Naive thymus-derived CD4-positive, alpha-beta T cell (primary cell): Measurements from ENCODE around the gene VSIG10. TPM values are rescaled to one million over a fixed set of nuclear protein-coding genes. Genes with fewer than 3 reads are reported as not detected.
"Not testable (repeated sequence)": the region's sequence is repeated elsewhere in the genome, so short reads cannot be mapped to it uniquely, and the experiment has no call there.

Experiments
- ATAC-seq: fragments of 150-1000 bp; cut with Tn5 transposase; 2 replicates; pipeline ENCODE4 v1.10.0; 2021; ENCODE audit warnings: mild to moderate bottlenecking, moderate library complexity
- CTCF ChIA-PET: fragments of 350-600 bp; sonication (Branson Sonifier 250); formaldehyde crosslinking; loops from one replicate; lab custom pipeline; 2021; ENCODE audit warnings: antibody characterized with exemption; lab: Charles Lee
- POLR2A ChIA-PET: fragments of 350-600 bp; sonication (Branson Sonifier 250); formaldehyde crosslinking; loops from one replicate; lab custom pipeline; 2021; ENCODE audit warnings: antibody characterized with exemption, inconsistent platforms; lab: Charles Lee
- DNase-seq, 9 donors: peaks; one replicate each; pipeline versions ENCODE4 v3.0.0 to v3.0.0-alpha.2; 2020 to 2022; ENCODE audit warnings: mixed read lengths in 1 of 9
- H3K27ac ChIP-seq: one replicate; pipeline ENCODE4 v1.7.0; 2013; ENCODE audit warnings: mild to moderate bottlenecking, low read depth, low read length, moderate library complexity
- H3K27me3 ChIP-seq, 2 donors: one replicate each; pipeline ENCODE4 v1.7.0; 2013; ENCODE audit warnings: low read length in 2 of 2, mild to moderate bottlenecking in 2 of 2, moderate library complexity in 2 of 2; ENCODE audit not compliant: control insufficient read depth in 2 of 2, insufficient read depth in 2 of 2
- H3K36me3 ChIP-seq, 3 experiments: 1 replicate in 2 of 3; 2 replicates in 1 of 3; pipeline ENCODE4 v1.7.0; 2013; ENCODE audit warnings: low read length in 3 of 3, mild to moderate bottlenecking in 3 of 3, moderate library complexity in 1 of 3; ENCODE audit not compliant: insufficient read depth in 3 of 3, control insufficient read depth in 2 of 3
- H3K4me1 ChIP-seq, 2 donors: one replicate each; pipeline ENCODE4 v1.7.0; 2013; ENCODE audit warnings: low read length in 2 of 2, mild to moderate bottlenecking in 2 of 2, moderate library complexity in 1 of 2; ENCODE audit not compliant: control insufficient read depth in 2 of 2, insufficient read depth in 2 of 2
- H3K4me3 ChIP-seq: 2 replicates; pipeline ENCODE4 v1.7.0; 2013; ENCODE audit warnings: mild to moderate bottlenecking, low read length
- H3K9me3 ChIP-seq, 3 experiments: 1 replicate in 2 of 3; 2 replicates in 1 of 3; pipeline ENCODE4 v1.7.0; 2013; ENCODE audit warnings: low read length in 3 of 3; ENCODE audit not compliant: control insufficient read depth in 2 of 3
- H3K27ac Mint-ChIP-seq, 9 donors: one replicate each; pipeline ENCODE4 v1.8.0; 2020 to 2022; ENCODE audit warnings: mixed read lengths in 9 of 9, mild to moderate bottlenecking in 8 of 9, moderate library complexity in 5 of 9, inconsistent platforms in 2 of 9
- H3K27me3 Mint-ChIP-seq, 5 donors: one replicate each; pipeline ENCODE4 v1.8.0; 2021 to 2022; ENCODE audit warnings: mixed read lengths in 5 of 5, mild to moderate bottlenecking in 1 of 5
- H3K36me3 Mint-ChIP-seq, 5 donors: one replicate each; pipeline ENCODE4 v1.8.0; 2020 to 2022; ENCODE audit warnings: mixed read lengths in 5 of 5, mild to moderate bottlenecking in 3 of 5, inconsistent platforms in 1 of 5
- H3K4me1 Mint-ChIP-seq, 7 donors: one replicate each; pipeline ENCODE4 v1.8.0; 2020 to 2022; ENCODE audit warnings: mixed read lengths in 7 of 7, mild to moderate bottlenecking in 3 of 7, inconsistent platforms in 1 of 7
- H3K4me3 Mint-ChIP-seq, 10 donors: one replicate each; pipeline ENCODE4 v1.8.0; 2020 to 2022; ENCODE audit warnings: mild to moderate bottlenecking in 10 of 10, mixed read lengths in 10 of 10, moderate library complexity in 6 of 10, inconsistent platforms in 2 of 10
- H3K9me3 Mint-ChIP-seq, 11 donors: one replicate each; pipeline ENCODE4 v1.8.0; 2020 to 2022; ENCODE audit warnings: mixed read lengths in 11 of 11, mild to moderate bottlenecking in 4 of 11, inconsistent platforms in 1 of 11, moderate library complexity in 1 of 11
- intact Hi-C, 2 donors: fragments of 100-400 bp; cut with micrococcal nuclease; formaldehyde crosslinking; loops; one replicate each; pipeline ENCODE4 v1.15.1; 2023
- polyA plus RNA-seq, 2 donors: library from polyadenylated mRNA; unstranded; fragments of 300-500 nt; fragmentation: Illumina TruSeq; gene quantifications; one replicate each; pipeline ENCODE4 v1.2.3, GENCODE V29; 2021
- total RNA-seq, 6 experiments: library from RNA in 5 of 6; stranded (reverse) in 5 of 6; gene quantifications; 1 replicate in 5 of 6; 2 replicates in 1 of 6; pipeline ENCODE4 v1.2.3 and lab custom pipeline; 2021 to 2026

The VSIG10 gene
- total and polyA plus RNA-seq, 7 experiments from 2014 or later, result 1.5 to 8.5 (median 5.3) TPM

DNA sequence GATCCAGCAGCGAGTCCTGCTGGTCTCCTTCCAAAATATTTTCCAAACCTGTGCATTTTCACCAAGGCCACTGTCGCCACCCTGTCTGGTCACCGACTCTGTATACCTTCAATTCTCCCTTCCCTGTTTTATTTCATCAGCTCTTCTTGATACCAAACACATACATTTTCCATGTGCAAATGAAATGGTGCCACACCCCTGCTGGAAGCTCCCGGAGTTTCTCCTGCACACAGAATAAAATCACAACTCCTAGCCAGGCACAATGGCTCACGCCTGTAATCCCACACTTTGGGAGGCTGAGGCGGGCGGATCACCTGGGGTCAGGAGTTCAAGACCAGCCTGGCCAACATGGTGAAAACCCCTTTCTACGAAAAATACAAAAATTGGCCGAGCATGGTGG lies 14.0 kb downstream of the VSIG10 start:
- Histone ChIP-seq H3K36me3 (no peaks in the 10 kb centered on the region), H3K27me3 (no peaks in the 10 kb centered on the region), H3K4me1 (no peaks in the 10 kb centered on the region), H3K9me3 (no peaks in the 10 kb centered on the region), H3K4me3 (no peak overlapping the region), H3K27ac (no peak overlapping the region)
- Mint-ChIP-seq H3K4me1 (no peaks in the 10 kb centered on the region), H3K36me3 (no peaks in the 10 kb centered on the region), H3K27ac (no peak overlapping the region), H3K27me3 (no peaks in the 10 kb centered on the region), H3K9me3 (no peaks in the 10 kb centered on the region), H3K4me3 (no peak overlapping the region)
- intact Hi-C loops, result no loop called here
- CTCF ChIA-PET, result no interaction called here
- no peak for ATAC-seq
- POLR2A ChIA-PET, result no interaction called here
- no peak for DNase-seq

- no peak for ATAC-seq
- DNase-seq, result no peak
- Histone ChIP-seq H3K4me3 (no peak overlapping the region), H3K36me3 (no peaks in the 10 kb centered on the region), H3K27me3 (no peaks in the 10 kb centered on the region), H3K4me1 (no peaks in the 10 kb centered on the region), H3K9me3 (no peaks in the 10 kb centered on the region), H3K27ac (no peak overlapping the region)
- POLR2A ChIA-PET, result no interaction called here
- CTCF ChIA-PET, result no interaction called here
- H3K4me1 Mint-ChIP-seq, result peaks cover 0 to 1% (median 0%) of the 10 kb centered on the region in 7 donors
- intact Hi-C loops, result no loop called here
- H3K4me3 Mint-ChIP-seq, result no peak overlapping the region
- H3K9me3 Mint-ChIP-seq, result peaks cover 0 to 4% (median 0%) of the 10 kb centered on the region in 11 donors
- H3K36me3 Mint-ChIP-seq, result peaks cover 0 to 2% (median 0%) of the 10 kb centered on the region in 5 donors
- H3K27me3 Mint-ChIP-seq, result no peaks in the 10 kb centered on the region
- no peak overlapping the region for H3K27ac Mint-ChIP-seq
Observed at GRCh38 chr12:118082161-118082560, 21.6 kb downstream of the VSIG10 start.

DNA sequence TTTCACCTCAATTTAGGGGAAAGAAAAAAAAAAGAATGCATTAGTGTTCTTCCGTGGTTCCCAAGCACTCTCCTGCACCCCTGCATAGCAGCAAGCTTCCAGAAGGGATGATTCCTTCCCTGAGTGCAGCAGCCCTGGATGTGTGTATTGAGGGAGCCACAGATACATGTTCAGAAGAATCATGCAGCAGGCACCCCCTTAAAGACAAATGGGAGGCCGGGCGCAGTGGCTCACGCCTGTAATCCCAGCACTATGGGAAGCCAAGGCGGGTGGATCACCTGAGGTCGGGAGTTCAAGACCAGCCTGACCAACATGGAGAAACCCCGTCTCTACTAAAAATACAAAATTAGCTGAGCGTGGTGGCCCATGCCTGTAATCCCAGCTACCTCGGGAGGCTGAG lies 22.3 kb downstream of the VSIG10 start:
- ATAC-seq, H3K4me1 ChIP-seq, DNase-seq, CTCF ChIA-PET, POLR2A ChIA-PET, H3K27ac Mint-ChIP-seq, H3K27ac ChIP-seq, H3K9me3 Mint-ChIP-seq, H3K27me3 Mint-ChIP-seq, H3K9me3 ChIP-seq, H3K27me3 ChIP-seq, H3K36me3 ChIP-seq, H3K36me3 Mint-ChIP-seq, H3K4me1 Mint-ChIP-seq, H3K4me3 Mint-ChIP-seq, intact Hi-C loops, H3K4me3 ChIP-seq: not testable (repeated sequence)

DNA sequence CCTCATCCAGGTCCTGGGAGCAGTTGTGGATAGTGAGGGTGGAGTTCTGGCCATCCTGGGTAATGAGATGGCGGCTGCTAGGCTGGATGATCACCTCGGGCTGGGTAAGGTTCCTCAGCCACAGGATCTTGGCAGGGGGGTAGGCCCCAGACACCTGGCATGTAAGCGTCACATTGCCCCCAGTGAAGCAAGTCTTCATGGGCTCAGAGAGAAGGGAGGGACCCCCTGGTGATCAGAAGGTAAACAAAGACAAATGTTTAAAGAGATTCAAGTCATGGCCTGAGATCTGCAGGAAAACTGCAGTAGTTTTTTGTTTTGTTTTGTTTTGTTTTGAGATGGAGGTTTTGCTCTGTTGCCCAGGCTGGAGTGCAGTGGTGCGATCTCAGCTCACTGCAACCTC lies 30.0 kb downstream of the VSIG10 start:
- Histone ChIP-seq H3K4me3 (no peak overlapping the region), H3K27me3 (no peaks in the 10 kb centered on the region), H3K36me3 (no peaks in the 10 kb centered on the region), H3K4me1 (no peaks in the 10 kb centered on the region), H3K27ac (no peak overlapping the region), H3K9me3 (no peaks in the 10 kb centered on the region)
- CTCF ChIA-PET, result no interaction called here
- Mint-ChIP-seq H3K27me3 (no peaks in the 10 kb centered on the region), H3K36me3 (peaks cover 0 to 6% (median 0%) of the 10 kb centered on the region in 5 donors), H3K9me3 (peaks cover 0 to 5% (median 0%) of the 10 kb centered on the region in 11 donors), H3K4me3 (no peak overlapping the region), H3K27ac (no peak overlapping the region), H3K4me1 (peaks cover 0 to 1% (median 0%) of the 10 kb centered on the region in 7 donors)
- intact Hi-C loops, result no loop called here
- POLR2A ChIA-PET, result no interaction called here
- ATAC-seq (no peak), DNase-seq (no peak)

DNA sequence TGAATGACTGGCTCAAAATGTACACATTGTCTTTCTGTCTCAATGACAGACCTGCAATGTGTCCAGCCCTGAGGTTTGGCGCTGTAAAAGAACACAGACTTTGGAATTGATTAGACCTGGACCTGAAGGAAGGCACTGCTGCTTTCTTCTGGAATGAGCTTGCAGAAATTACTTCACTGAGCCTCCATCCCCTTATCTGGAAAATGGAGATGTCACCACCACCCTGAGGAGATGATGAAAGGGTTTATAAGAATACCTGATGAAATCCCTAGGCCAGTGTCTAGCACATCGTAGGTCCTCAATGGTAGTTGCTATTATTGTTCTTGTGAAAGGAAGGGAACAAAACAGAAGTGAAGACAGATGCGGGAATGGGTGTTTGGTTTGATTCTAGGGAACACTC lies 33.2 kb downstream of the VSIG10 start:
- intact Hi-C loops, result no loop called here
- ChIA-PET CTCF (no interaction called here), POLR2A (no interaction called here)
- peaks cover 3 to 28% (median 10%) of the 10 kb centered on the region in 7 donors for H3K4me1 Mint-ChIP-seq
- peak overlapping the region in 1 of 9 donors; percentile 33 for H3K27ac Mint-ChIP-seq
- no peaks in the 10 kb centered on the region for H3K9me3 ChIP-seq
- H3K27me3 ChIP-seq, result no peaks in the 10 kb centered on the region
- H3K27ac ChIP-seq, result no peak overlapping the region
- no peak overlapping the region for H3K4me3 ChIP-seq
- peaks cover 0 to 9% (median 0%) of the 10 kb centered on the region in 5 donors for H3K27me3 Mint-ChIP-seq
- no peaks in the 10 kb centered on the region for H3K9me3 Mint-ChIP-seq
- H3K4me3 Mint-ChIP-seq, result no peak overlapping the region
- ATAC-seq (no peak), DNase-seq (no peak)
- H3K4me1 ChIP-seq, result peaks cover 0 to 3% of the 10 kb centered on the region in 2 donors
- no peaks in the 10 kb centered on the region for H3K36me3 ChIP-seq
- H3K36me3 Mint-ChIP-seq, result peaks cover 0 to 4% (median 0%) of the 10 kb centered on the region in 5 donors

GRCh38 chr12:118068445-118068844 lies 35.4 kb downstream of the VSIG10 start:
- ChIA-PET CTCF (no interaction called here), POLR2A (interaction anchor here (0.6 kb wide), 2 partner anchors 9 to 10 kb away, joined by 3 read pairs; no protein-coding TSS in a partner anchor)
- ATAC-seq, result no peak

GRCh38 chr12:118065380-118065779 lies 38.4 kb downstream of the VSIG10 start:
- Histone ChIP-seq H3K4me3 (no peak overlapping the region), H3K27me3 (no peaks in the 10 kb centered on the region), H3K27ac (no peak overlapping the region), H3K36me3 (peaks cover 0 to 8% (median 0%) of the 10 kb centered on the region in 3 experiments), H3K4me1 (peaks cover 0 to 20% of the 10 kb centered on the region in 2 donors), H3K9me3 (no peaks in the 10 kb centered on the region)
- ATAC-seq (no peak), DNase-seq (no peak)
- Mint-ChIP-seq H3K4me3 (peak overlapping the region in 9 of 10 donors; percentile 44 to 78 (median 57)), H3K27me3 (peaks cover 0 to 9% (median 0%) of the 10 kb centered on the region in 5 donors), H3K36me3 (peaks cover 0 to 2% (median 0%) of the 10 kb centered on the region in 5 donors), H3K27ac (peak overlapping the region in 3 of 9 donors; percentile 3 to 50 (median 10)), H3K9me3 (no peaks in the 10 kb centered on the region), H3K4me1 (peaks cover 32 to 61% (median 46%) of the 10 kb centered on the region in 7 donors)
- POLR2A ChIA-PET, result no interaction called here
- intact Hi-C loops, result loop anchor here in 1 of 2 donors (1.0 to 10.0 kb wide), 3 partner anchors 75 to 1599 kb away; partner anchors contain the start of genes PRKAB1 and SUDS3
- CTCF ChIA-PET, result interaction anchor here (0.9 to 1.6 kb wide), 3 partner anchors 10 to 312 kb away, joined by 3 to 10 read pairs (median 3); no protein-coding TSS in a partner anchor

More at GRCh38 chr12:118068445-118068844, 35.4 kb downstream of the VSIG10 start:
- Histone ChIP-seq H3K27ac (no peak overlapping the region), H3K9me3 (no peaks in the 10 kb centered on the region), H3K4me1 (peaks cover 0 to 20% of the 10 kb centered on the region in 2 donors), H3K36me3 (no peaks in the 10 kb centered on the region), H3K4me3 (no peak overlapping the region), H3K27me3 (no peaks in the 10 kb centered on the region)
- DNase-seq, result no peak
- Mint-ChIP-seq H3K27me3 (peaks cover 0 to 9% (median 0%) of the 10 kb centered on the region in 5 donors), H3K4me3 (no peak overlapping the region), H3K36me3 (peaks cover 0 to 4% (median 0%) of the 10 kb centered on the region in 5 donors), H3K9me3 (no peaks in the 10 kb centered on the region), H3K4me1 (peaks cover 14 to 50% (median 32%) of the 10 kb centered on the region in 7 donors), H3K27ac (peak overlapping the region in 1 of 9 donors; percentile 9)
- intact Hi-C loops, result loop anchor here in 1 of 2 donors (10.0 kb wide), 1 partner anchor 1596 kb away; the partner anchor contains the start of gene PRKAB1
